ENCODE results near the gene COMMD3.

Gene COMMD3

GRCh38 chr10:22320591-22321155 is 4.5 kb downstream of the COMMD3 start, which contains the start of gene BMI1:
BMI1 (plus strand) TSS chr10:22321099; CDS start chr10:22326450, 5,351 bp downstream.
- DNase-seq = peak; percentile 96

- no peak for DNase-seq
These were observed 5.2 kb downstream of the COMMD3 start for GRCh38 chr10:22321156-22321923.

- DNase-seq = peak; percentile 59
These were observed 5.9 kb downstream of the COMMD3 start for GRCh38 chr10:22321924-22322640.

- DNase-seq = no peak
These were observed 6.5 kb downstream of the COMMD3 start for GRCh38 chr10:22322641-22323160.

DNA sequence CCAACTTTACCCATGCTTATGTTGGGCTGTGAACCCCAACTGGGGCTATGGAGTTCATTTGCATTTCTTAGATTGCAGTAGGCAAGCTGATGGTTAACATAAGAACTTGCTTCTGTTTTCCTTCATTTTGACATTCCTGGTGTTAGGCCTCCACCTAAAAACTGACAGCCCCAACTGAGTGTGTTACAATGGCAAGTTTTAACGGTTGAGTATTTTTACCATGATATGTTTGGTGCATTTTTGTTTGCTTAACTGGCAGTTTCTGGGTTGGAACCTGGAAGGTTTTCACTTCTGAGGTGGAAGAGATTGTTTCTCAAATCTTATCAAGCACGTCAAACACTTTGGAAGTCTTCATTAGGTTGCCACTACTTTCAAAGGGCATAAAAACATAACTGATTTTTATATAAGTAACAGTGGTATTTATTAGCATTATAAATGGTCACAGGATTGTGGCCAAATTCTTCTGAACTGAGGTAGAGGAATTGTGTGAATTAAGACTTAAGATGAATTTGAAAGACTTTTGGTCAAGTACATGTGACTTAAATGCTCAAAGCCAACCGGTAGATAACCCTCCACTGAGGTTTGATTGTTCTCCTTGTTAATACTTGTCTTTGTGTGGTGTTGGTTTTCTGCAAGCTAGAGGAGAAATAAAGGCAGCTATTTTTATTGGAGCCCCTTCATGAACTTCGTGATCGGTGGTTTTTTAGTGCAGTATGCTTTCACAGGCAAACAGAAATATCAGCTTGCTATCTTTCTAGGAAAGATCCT is 7.5 kb downstream of the COMMD3 start:
- no peak for DNase-seq

DNA sequence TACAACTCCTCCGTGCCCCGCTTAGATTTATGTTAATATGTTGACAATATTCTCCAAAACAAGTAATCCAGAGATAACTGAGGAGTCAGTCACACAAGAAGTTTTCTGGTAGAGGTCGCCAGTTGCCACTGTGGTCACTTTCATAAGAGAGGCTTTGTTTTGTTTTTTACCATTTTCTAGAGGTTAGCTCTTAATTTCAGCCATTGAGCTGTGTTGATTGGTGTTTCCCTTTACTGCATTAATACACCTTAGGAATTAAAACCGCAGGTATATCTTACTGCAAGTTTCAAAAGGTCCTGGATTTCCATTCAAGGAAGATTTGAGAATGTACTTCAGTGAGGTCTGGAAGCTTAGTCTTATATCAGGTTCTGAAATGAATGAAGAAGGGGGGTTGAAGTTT is 8.2 kb downstream of the COMMD3 start:
- no peak for DNase-seq

DNA sequence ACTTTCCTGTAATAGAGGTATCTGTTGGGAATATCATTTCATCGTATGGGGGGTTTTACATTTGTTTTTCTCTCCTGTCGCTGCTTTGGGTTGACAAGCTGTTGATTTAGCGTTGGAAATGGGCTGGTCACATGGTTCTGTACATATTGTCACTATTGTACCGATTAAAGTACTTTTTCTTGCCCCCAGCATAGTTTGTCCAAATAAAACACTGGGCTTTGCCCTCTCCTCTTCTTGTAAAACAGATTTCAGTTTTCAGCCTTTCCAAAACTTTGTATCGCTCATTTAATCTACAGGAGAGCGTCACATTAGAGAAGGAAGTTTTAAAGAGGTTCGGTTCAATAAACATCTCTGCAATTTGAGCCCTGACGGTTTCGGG is 8.7 kb downstream of the COMMD3 start:
- DNase-seq = no peak

DNA sequence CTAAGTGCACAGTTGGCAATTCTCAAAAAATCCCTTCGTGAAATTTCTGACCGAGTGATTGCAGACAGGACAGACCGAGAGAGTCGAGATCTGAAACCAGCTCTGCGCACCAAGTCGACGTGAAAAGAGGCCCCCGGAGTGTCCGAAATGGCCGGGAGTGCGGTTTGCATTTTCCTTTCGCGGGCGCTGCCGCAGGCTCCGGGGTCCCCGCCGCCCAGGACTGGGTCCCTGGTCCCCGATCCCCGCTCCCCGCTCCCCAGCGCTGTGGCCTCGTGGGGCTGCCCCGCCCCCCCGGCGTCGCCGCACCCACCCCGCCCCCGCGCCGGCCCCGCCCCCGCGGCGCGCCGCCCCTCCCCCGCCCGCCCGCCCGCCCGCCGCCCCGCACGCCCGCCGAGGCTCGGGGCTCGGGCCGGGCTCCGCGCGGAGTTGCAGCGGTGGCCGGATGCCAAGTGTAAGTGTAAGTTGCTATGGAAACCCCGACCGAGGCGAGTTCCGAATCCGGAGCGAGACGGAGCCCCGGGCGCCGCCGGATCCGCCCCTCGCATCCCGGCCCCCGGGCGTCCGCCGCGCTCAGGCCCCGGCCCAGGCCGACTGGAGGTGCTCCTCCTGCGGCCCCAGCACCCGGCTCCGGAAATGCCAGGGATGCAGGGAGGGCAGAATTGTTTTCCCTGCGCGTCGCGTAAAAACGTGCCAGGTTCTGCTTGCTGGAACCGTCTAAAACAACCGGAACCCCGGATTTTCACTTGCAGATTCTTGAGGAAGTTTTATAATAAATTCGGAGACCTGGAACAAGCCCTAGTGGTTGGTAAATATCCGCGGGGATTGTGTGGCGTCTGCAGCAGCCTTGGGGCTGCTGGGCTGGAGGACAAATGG is 9.3 kb downstream of the COMMD3 start:
- peak; percentile 80 for DNase-seq

- no peak for DNase-seq
These were observed 10.0 kb downstream of the COMMD3 start for GRCh38 chr10:22326145-22326702.

DNA sequence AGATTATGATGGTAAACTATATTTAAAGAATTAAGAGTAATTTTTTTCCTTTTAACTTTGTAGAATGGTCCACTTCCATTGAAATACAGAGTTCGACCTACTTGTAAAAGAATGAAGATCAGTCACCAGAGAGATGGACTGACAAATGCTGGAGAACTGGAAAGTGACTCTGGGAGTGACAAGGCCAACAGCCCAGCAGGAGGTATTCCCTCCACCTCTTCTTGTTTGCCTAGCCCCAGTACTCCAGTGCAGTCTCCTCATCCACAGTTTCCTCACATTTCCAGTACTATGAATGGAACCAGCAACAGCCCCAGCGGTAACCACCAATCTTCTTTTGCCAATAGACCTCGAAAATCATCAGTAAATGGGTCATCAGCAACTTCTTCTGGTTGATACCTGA is 13.0 kb downstream of the COMMD3 start:
- no peak for DNase-seq

GRCh38 chr10:22332116-22332692 is 16.0 kb downstream of the COMMD3 start:
- DNase-seq = no peak

- no peak for DNase-seq
These were observed 17.2 kb downstream of the COMMD3 start for GRCh38 chr10:22333167-22333974.

DNA sequence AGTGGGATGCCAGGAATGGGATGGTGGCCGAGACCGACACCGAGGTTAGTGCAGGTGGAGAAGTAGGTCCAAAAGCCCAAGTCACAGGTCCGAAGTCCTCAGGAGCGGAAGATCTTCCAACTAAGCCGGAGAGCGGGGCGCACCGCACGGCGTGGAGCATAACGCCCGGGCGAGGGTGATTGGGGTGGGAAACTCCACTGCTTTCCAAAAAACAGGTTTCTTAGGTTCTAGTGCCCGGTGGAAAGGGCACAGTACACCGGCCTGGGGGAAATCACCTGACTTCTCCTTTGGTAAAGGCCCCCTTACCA is 17.7 kb downstream of the COMMD3 start:
- DNase-seq = no peak

- DNase-seq = peak; percentile 60
These were observed 18.4 kb downstream of the COMMD3 start for GRCh38 chr10:22334414-22335172.

DNA sequence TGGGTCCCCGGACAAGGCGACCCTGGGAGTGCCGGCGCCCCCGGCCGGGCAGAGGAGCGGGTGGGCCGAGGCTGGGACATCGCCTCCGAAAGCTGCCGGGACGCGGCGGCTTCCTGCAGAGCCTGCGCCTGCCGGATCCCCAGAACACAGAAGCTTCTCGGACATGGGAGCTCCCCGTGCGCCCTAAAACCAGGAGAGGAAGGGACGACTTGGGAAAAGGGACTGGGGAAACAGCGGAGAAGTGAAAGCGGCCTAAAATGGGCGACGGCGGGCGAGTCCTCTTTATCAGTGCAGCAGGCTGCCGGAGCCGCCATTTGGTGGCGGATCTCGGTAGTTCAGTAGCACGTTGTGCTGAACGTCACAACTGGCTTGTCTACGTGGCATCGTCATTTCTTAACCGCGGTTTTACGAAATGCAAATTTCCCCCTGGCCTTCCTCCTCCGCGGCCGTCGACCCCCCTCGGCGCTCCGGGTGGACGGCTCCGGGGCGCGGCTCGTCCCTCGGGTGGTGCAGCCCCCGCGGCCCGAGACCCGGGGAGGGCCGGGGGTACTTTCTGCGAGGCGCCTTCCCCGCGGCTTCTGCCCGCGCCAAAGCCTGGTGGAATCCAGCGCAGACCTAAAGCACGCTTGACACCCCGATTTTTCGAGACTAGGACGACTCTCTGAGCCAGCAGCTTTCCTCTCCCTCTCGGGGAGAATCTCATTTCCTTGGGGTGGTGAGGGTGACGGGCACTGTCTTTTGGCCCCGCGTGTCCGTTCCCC is 19.2 kb downstream of the COMMD3 start:
- peak; percentile 71 for DNase-seq

DNA sequence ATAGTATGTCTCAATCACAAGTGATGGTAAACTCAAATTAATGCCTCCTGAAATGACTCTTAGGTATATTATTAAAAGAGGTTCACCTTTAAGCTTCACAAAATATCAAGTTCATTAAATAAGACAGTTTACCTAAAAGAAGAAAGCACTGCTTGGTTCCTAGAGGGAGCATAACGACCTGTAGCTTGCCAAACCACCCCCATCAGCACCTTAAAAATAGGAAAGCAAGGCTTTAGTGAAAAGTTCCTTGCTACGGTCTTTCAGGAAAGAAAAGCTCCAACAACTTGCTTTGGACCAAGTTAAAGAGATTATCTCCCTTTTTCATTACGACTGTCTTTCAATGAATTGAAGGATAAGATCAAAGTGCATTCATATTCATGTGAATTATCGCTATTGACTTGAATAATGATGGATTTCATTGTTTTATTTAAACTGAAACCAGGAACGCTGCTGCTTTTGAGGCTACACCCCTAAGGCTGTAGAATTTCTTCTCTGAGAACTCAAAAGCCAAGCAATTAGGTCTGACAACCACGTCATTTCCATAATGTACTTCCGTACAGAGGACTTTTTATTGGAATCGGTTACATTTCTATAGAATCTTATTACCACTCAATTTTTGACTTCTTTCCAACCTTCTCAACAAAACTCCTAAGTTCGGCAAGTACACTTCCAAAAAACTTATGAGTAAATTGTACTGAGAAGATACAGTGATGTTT is 22.2 kb downstream of the COMMD3 start:
- no peak for DNase-seq

GRCh38 chr10:22338931-22339330 is 22.7 kb downstream of the COMMD3 start:
- DNase-seq = no peak

DNA sequence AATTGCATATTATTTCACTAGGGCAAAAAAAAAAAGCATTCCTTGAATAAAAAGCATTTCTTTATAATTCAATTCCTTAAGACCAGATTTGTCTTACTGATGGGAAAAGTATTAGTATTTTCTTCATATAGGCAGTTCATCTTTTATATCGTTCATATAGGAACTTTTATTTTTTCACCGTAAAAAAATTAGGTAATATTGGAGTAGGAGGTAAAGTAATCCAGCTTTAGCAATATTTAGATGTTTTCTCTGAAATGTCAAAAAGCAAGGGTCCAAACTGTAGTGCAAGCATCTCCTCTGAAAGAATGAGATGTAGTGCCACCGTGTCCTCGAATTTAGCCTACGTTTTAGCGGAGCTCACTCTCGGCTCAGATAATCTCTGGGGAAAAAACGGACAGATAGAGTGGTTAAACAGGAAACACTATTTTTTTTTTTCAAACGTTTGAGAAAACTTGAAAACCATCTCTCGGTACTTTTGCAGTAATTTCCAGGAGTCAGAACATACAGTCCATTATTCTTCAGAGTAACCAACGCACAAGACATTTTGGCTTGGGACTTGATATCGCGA is 23.7 kb downstream of the COMMD3 start:
- no peak for DNase-seq
